Esophagus muscularis mucosa (tissue), 4 donors: ENCODE measurements around the gene CPXM1. TPM values are rescaled to one million over a fixed set of nuclear protein-coding genes. Genes with fewer than 3 reads are reported as not detected.

ENCODE experiments used
- DNase-seq: peaks from one replicate; pipeline ENCODE4 v3.0.0-alpha.2; 2017; ENCODE audit errors: extremely low spot score
- H3K27ac ChIP-seq, 4 donors: fragments of 200-600 bp; sonication (generic); replicated peaks in 1 of 4; 1 replicate in 3 of 4; 2 replicates in 1 of 4; pipeline ENCODE4 v1.5.1; 2016 to 2019; ENCODE audit warnings: mild to moderate bottlenecking in 1 of 4
- H3K27me3 ChIP-seq, 4 donors: fragments of 200-600 bp; sonication (generic); one replicate each; pipeline versions ENCODE4 v1.5.1 to v1.6.0; 2016 to 2019
- H3K36me3 ChIP-seq, 4 donors: fragments of 200-600 bp; sonication (generic); one replicate each; pipeline ENCODE4 v1.5.1; 2016 to 2019
- H3K4me1 ChIP-seq, 4 donors: fragments of 200-600 bp; sonication (generic); one replicate each; pipeline ENCODE4 v1.5.1; 2016 to 2019
- H3K4me3 ChIP-seq, 4 donors: fragments of 200-600 bp; sonication (generic); 1 replicate in 2 of 4; 2 replicates in 2 of 4; pipeline ENCODE4 v1.5.1; 2016 to 2019; ENCODE audit warnings: mild to moderate bottlenecking in 4 of 4, moderate library complexity in 1 of 4
- H3K9me3 ChIP-seq, 4 donors: fragments of 200-600 bp; sonication (generic); 1 replicate in 3 of 4; 2 replicates in 1 of 4; pipeline ENCODE4 v1.5.1; 2016 to 2019
- CTCF ChIP-seq, 3 experiments: fragments of 200-600 bp in 2 of 3; fragments of 450-650 bp in 1 of 3; sonication (generic) in 2 of 3; IDR thresholded peaks; one replicate each; pipeline ENCODE4 v1.5.1; 2017 to 2019; ENCODE audit warnings: antibody characterized with exemption in 3 of 3, mild to moderate bottlenecking in 2 of 3, moderate library complexity in 1 of 3
- EP300 ChIP-seq: sonication (generic); formaldehyde crosslinking; IDR thresholded peaks from one replicate; pipeline ENCODE4 v1.6.1; 2017; ENCODE audit warnings: antibody characterized with exemption
- POLR2A ChIP-seq: fragments of 450-650 bp; IDR thresholded peaks from one replicate; pipeline ENCODE4 v1.6.1; 2017; ENCODE audit warnings: antibody characterized with exemption, moderate library complexity, mild to moderate bottlenecking, low read depth
- POLR2AphosphoS5 ChIP-seq, 2 donors: sonication (generic); formaldehyde crosslinking; IDR thresholded peaks; one replicate each; pipeline ENCODE4 v1.6.1; 2017; ENCODE audit warnings: antibody characterized with exemption in 2 of 2
- whole genome bisulfite sequencing: methylation state at CpG from one replicate; pipeline ENCODE4 v1.1.5; 2018; 5-methylcytosine and 5-hydroxymethylcytosine counted together
- intact Hi-C: fragments of 100-400 bp; cut with DNase I; formaldehyde crosslinking; loops from one replicate; pipeline ENCODE4 v1.15.1; 2023
- total RNA-seq, 4 donors: library from RNA; depleted of rRNA; stranded (reverse); fragments of >200 nt; gene quantifications; one replicate each; pipeline versions ENCODE4 v1.1.0 to v1.2.1, GENCODE V29; 2016

The CPXM1 gene
- total RNA-seq, 4 donors from 2014 or later = 0.17 to 1.3 (median 0.45) TPM; not detected in 1

GRCh38 chr20:2783908-2784566, 16.4 kb downstream of the CPXM1 start:
- Histone ChIP-seq H3K4me3 (no peak overlapping the region), H3K27me3 (peaks cover 0 to 35% (median 0%) of the 10 kb centered on the region in 4 donors), H3K27ac (no peak overlapping the region), H3K36me3 (no peaks in the 10 kb centered on the region), H3K4me1 (no peaks in the 10 kb centered on the region), H3K9me3 (no peaks in the 10 kb centered on the region)
- intact Hi-C loops = no loop called here
- 84% methylated on average over 6 of the region's 6 CpGs for WGBS
- no peak for DNase-seq
- TF ChIP-seq EP300 (no peak), CTCF (IDR thresholded peaks at IDR 0.05) (no peak), POLR2AphosphoS5 (IDR thresholded peaks at IDR 0.05) (no peak), POLR2A (no peak)

- H3K36me3 ChIP-seq = no peaks in the 10 kb centered on the region
- intact Hi-C loops = no loop called here
- H3K9me3 ChIP-seq = peaks cover 0 to 3% (median under 1%) of the 10 kb centered on the region in 4 donors
- H3K27me3 ChIP-seq = peaks cover 0 to 31% (median 4%) of the 10 kb centered on the region in 4 donors
- H3K4me1 ChIP-seq = no peaks in the 10 kb centered on the region
- DNase-seq = no peak
- no peak overlapping the region for H3K27ac ChIP-seq
- H3K4me3 ChIP-seq = no peak overlapping the region
- TF ChIP-seq POLR2AphosphoS5 (IDR thresholded peaks at IDR 0.05) = no peak
- no peak for TF ChIP-seq CTCF (IDR thresholded peaks at IDR 0.05)
- no peak for TF ChIP-seq EP300
- TF ChIP-seq POLR2A = no peak
- 48% methylated on average over 3 of the region's 3 CpGs for WGBS
These were observed 19.5 kb downstream of the CPXM1 start for GRCh38 chr20:2780948-2781347.

- intact Hi-C loops = no loop called here
- H3K4me1 ChIP-seq = no peaks in the 10 kb centered on the region
- WGBS = 86% methylated on average over 10 of the region's 10 CpGs
- H3K9me3 ChIP-seq = peaks cover 0 to 10% (median 4%) of the 10 kb centered on the region in 4 donors
- TF ChIP-seq CTCF (IDR thresholded peaks at IDR 0.05) (no peak), EP300 (no peak), POLR2A (no peak), POLR2AphosphoS5 (IDR thresholded peaks at IDR 0.05) (no peak)
- no peaks in the 10 kb centered on the region for H3K36me3 ChIP-seq
- no peak overlapping the region for H3K4me3 ChIP-seq
- no peak for DNase-seq
- H3K27ac ChIP-seq = no peak overlapping the region
- peaks cover 0 to 38% (median 4%) of the 10 kb centered on the region in 4 donors for H3K27me3 ChIP-seq
These were observed 21.7 kb downstream of the CPXM1 start for GRCh38 chr20:2778602-2779321.

- no peak for TF ChIP-seq CTCF (IDR thresholded peaks at IDR 0.05)
- TF ChIP-seq POLR2A = no peak
- no peak for TF ChIP-seq EP300
- no peak for TF ChIP-seq POLR2AphosphoS5 (IDR thresholded peaks at IDR 0.05)
- DNase-seq = no peak
- peaks cover 0 to 35% (median 4%) of the 10 kb centered on the region in 4 donors for H3K27me3 ChIP-seq
- WGBS = 79% methylated on average over 3 of the region's 3 CpGs
- no peaks in the 10 kb centered on the region for H3K36me3 ChIP-seq
- intact Hi-C loops = no loop called here
- H3K4me1 ChIP-seq = no peaks in the 10 kb centered on the region
- H3K27ac ChIP-seq = no peak overlapping the region
- H3K9me3 ChIP-seq = peaks cover 0 to 10% (median 4%) of the 10 kb centered on the region in 4 donors
- no peak overlapping the region for H3K4me3 ChIP-seq
These were observed 25.3 kb downstream of the CPXM1 start for GRCh38 chr20:2775139-2775538.
